KOPT-K1 (cell line): Measurements from ENCODE around the gene PKP3.
"Not testable (repeated sequence)": the region's sequence is repeated elsewhere in the genome, so short reads cannot be mapped to it uniquely, and the experiment has no call there.

ENCODE experiments used
- H3K27ac ChIP-seq: fragments of 200-600 bp; sonication (generic); 2 replicates; pipeline ENCODE4 v1.5.1; 2016; ENCODE audit warnings: antibody characterized with exemption, mild to moderate bottlenecking, low read depth, low read length; ENCODE audit not compliant: poor library complexity, severe bottlenecking
- H3K36me3 ChIP-seq: fragments of 200-600 bp; sonication (generic); 2 replicates; pipeline ENCODE4 v1.5.1; 2017; ENCODE audit warnings: antibody characterized with exemption, mild to moderate bottlenecking, low read length, moderate library complexity; ENCODE audit not compliant: insufficient read depth
- H3K9me3 ChIP-seq: fragments of 200-600 bp; sonication (generic); 2 replicates; pipeline ENCODE4 v1.5.1; 2017; ENCODE audit warnings: antibody characterized with exemption, low read length, mild to moderate bottlenecking; ENCODE audit not compliant: insufficient read depth, poor library complexity, severe bottlenecking

The PKP3 gene

GRCh38 chr11:408154-409007, 14.4 kb downstream of the PKP3 start:
- Histone ChIP-seq H3K27ac (no peak overlapping the region), H3K9me3 (no peaks in the 10 kb centered on the region), H3K36me3 (no peaks in the 10 kb centered on the region)

- H3K9me3 ChIP-seq, result no peaks in the 10 kb centered on the region
- no peak overlapping the region for H3K27ac ChIP-seq
- H3K36me3 ChIP-seq, result no peaks in the 10 kb centered on the region
These were observed 15.1 kb downstream of the PKP3 start for GRCh38 chr11:409008-409599.

- H3K9me3 ChIP-seq, result no peaks in the 10 kb centered on the region
- H3K36me3 ChIP-seq, result no peaks in the 10 kb centered on the region
- no peak overlapping the region for H3K27ac ChIP-seq
These were observed 15.8 kb downstream of the PKP3 start for GRCh38 chr11:409600-410483.

- not testable (repeated sequence) for H3K9me3 ChIP-seq, H3K36me3 ChIP-seq, H3K27ac ChIP-seq
These were observed 16.7 kb downstream of the PKP3 start for GRCh38 chr11:410711-411110.

DNA sequence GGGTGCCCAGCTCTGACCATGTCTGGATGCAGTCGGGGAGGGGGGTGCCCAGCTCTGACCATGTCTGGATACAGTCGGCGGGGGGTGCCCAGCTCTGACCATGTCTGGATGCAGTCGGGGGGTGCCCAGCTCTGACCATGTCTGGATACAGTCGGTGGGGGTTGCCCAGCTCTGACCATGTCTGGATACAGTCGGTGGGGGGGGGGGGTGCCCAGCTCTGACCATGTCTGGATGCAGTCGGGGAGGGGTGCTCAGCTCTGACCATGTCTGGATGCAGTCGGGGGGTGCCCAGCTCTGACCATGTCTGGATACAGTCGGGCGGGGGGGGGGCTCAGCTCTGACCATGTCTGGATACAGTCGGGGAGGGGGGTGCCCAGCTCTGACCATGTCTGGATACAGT, 17.5 kb downstream of the PKP3 start:
- H3K9me3 ChIP-seq, H3K36me3 ChIP-seq, H3K27ac ChIP-seq: not testable (repeated sequence)

- Histone ChIP-seq H3K27ac (peak overlapping the region; percentile 86), H3K9me3 (no peaks in the 10 kb centered on the region), H3K36me3 (no peaks in the 10 kb centered on the region)
These were observed 18.7 kb downstream of the PKP3 start for GRCh38 chr11:412641-413119.

GRCh38 chr11:413120-414081, 19.4 kb downstream of the PKP3 start:
- Histone ChIP-seq H3K9me3 (no peaks in the 10 kb centered on the region), H3K36me3 (no peaks in the 10 kb centered on the region), H3K27ac (peak overlapping the region; percentile 86)

GRCh38 chr11:414318-414857, 20.4 kb downstream of the PKP3 start:
- H3K27ac ChIP-seq, result peak overlapping the region; percentile 86
- H3K36me3 ChIP-seq, result no peaks in the 10 kb centered on the region
- H3K9me3 ChIP-seq, result no peaks in the 10 kb centered on the region

DNA sequence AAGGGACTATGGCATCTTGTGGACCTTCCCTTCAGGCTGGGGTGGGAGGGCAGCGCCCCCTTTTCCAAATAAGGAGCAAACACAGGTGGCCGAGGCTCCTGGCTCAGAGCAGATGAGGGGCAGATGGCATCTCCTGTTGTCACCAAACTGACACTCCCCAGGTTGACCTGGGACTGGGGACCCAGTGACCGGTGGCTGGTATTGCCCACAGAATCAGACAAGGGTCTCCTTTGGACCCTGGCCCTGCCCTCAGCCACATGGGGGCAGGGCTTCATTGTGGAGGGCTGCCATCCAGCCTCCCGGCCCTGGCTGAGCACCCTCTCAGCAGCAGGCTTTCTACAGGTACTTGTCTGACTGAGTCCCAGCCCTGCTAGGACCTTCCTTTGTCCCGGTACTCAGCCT, 21.6 kb downstream of the PKP3 start:
- Histone ChIP-seq H3K36me3 (no peaks in the 10 kb centered on the region), H3K27ac (peak overlapping the region; percentile 86)

GRCh38 chr11:416051-416756, 22.2 kb downstream of the PKP3 start:
- H3K9me3 ChIP-seq, result no peaks in the 10 kb centered on the region
- H3K27ac ChIP-seq, result peak overlapping the region; percentile 86
- H3K36me3 ChIP-seq, result no peaks in the 10 kb centered on the region

More for the DNA sequence above, 21.6 kb downstream of the PKP3 start:
- H3K9me3 ChIP-seq, result no peaks in the 10 kb centered on the region

DNA sequence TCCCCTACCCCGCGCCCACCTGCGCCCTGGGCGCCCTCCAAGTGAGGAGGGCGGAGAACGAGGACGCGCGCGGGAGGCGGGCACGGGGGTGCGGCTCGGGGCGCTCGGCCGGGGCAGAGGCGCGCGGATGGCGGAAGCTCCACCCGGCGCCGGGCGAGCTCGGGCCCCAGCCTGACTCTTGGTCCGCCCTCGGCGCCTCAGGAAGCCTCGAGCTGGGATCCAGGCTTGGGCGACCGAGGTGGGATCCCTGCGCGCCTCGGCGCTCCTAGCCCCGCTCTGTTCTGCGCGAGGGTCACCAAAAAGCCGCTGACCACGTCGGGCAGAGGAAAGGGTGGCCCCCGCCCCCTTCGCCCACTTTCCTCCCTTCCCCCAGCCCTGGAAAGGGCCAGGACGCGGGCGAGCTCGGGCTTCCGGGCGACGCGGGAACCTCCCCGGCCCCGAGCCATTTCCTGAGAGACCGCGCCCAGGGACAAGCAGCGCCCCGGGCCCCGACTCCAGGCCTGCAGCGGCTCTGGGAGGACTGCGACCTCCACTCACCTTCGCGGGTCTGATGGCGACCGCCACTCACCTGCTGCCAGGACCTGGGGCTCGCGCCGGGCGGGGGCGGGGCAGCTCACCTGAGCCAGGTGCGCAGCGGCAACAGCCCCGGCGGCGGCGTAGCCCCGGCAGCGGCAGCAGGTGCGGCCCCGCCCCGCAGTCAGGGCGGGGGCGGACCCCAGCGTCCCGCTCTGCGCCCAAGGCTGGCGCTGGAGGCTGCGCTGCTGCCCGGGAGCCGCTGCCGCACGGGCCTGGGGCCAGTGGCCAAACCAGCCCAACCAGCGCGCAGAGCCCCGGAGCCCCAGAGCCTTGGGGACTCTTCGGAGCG, 23.0 kb downstream of the PKP3 start:
- Histone ChIP-seq H3K9me3 (no peaks in the 10 kb centered on the region), H3K36me3 (no peaks in the 10 kb centered on the region), H3K27ac (no peak overlapping the region)

DNA sequence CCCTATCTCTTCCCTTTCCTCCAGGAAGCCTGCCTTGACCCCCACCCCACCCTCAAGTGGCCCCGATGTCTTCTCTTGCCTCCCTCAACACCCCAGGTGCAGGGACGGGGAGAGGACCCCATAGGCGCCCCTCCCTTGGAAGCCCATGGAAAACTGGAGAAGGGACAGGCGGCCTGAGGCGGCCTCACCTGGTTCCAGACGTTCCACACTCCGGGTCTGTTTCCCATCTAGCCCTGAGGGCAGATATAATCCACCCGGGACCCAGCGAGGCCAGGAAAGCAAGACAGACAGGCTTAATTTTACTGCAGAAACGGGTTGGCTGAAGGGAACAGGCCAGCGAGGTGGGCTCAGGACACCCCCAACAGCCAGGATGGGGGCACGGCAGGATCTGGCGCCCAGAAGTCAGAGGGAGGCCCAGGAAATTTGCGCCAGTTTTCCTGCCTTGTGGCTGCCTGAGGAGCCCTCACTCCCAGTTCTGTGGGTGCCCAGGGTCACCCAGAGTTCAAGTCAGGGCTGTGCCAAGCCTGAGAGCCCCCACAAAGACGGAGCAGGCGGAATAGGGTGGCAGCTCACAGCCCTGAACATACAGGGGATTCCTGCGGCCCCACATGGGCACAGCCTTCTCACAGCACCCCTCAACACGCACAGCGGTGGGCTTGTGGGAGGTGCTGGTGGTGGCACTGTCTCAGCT, 23.8 kb downstream of the PKP3 start:
- Histone ChIP-seq H3K36me3 (no peaks in the 10 kb centered on the region), H3K27ac (no peak overlapping the region), H3K9me3 (no peaks in the 10 kb centered on the region)
